ENCODE measurements around the gene SLC22A17.

SLC22A17 gene

GRCh38 chr14:23381871-23382270 lies 29.2 kb upstream of the SLC22A17 start:
- no peak for DNase-seq (ENCODE audit: low spot score)

GRCh38 chr14:23380976-23381375 lies 28.3 kb upstream of the SLC22A17 start:
- DNase-seq (ENCODE audit: low spot score), result no peak

- no peak for DNase-seq (ENCODE audit: low spot score)
These were observed 27.7 kb upstream of the SLC22A17 start for GRCh38 chr14:23380197-23380914.

- peak; percentile 74 for DNase-seq (ENCODE audit: low spot score)
These were observed 26.9 kb upstream of the SLC22A17 start for GRCh38 chr14:23379366-23380196.

- no peak for DNase-seq (ENCODE audit: low spot score)
These were observed 26.0 kb upstream of the SLC22A17 start for GRCh38 chr14:23378612-23379220.

GRCh38 chr14:23377573-23378563 lies 25.2 kb upstream of the SLC22A17 start:
- no peak for DNase-seq (ENCODE audit: low spot score)

- DNase-seq (ENCODE audit: low spot score), result no peak
These were observed 24.5 kb upstream of the SLC22A17 start for GRCh38 chr14:23377198-23377550.

GRCh38 chr14:23376482-23377197 lies 24.0 kb upstream of the SLC22A17 start, which contains the start of gene CMTM5:
Gene CMTM5, plus strand, starts transcription at chr14:23377046. Its CDS starts 206 bp downstream, at chr14:23377252.
- no peak for DNase-seq (ENCODE audit: low spot score)

GRCh38 chr14:23375527-23376251 lies 23.0 kb upstream of the SLC22A17 start:
- no peak for DNase-seq (ENCODE audit: low spot score)

GRCh38 chr14:23373041-23373440 lies 20.4 kb upstream of the SLC22A17 start:
- no peak for DNase-seq (ENCODE audit: low spot score)

GRCh38 chr14:23372509-23372908 lies 19.8 kb upstream of the SLC22A17 start, which contains the start of gene IL25:
Gene IL25, plus strand, starts transcription at chr14:23372809.
- no peak for DNase-seq (ENCODE audit: low spot score)

GRCh38 chr14:23371865-23372264 lies 19.2 kb upstream of the SLC22A17 start:
- DNase-seq (ENCODE audit: low spot score), result no peak

GRCh38 chr14:23370221-23370620 lies 17.5 kb upstream of the SLC22A17 start:
- no peak for DNase-seq (ENCODE audit: low spot score)

GRCh38 chr14:23366426-23366921 lies 13.8 kb upstream of the SLC22A17 start:
- peak; percentile 67 for DNase-seq (ENCODE audit: low spot score)

- peak; percentile 46 for DNase-seq (ENCODE audit: low spot score)
These were observed 13.2 kb upstream of the SLC22A17 start for GRCh38 chr14:23365732-23366425.

- DNase-seq (ENCODE audit: low spot score), result peak; percentile 69
These were observed 12.5 kb upstream of the SLC22A17 start, which contains the start of gene EFS for GRCh38 chr14:23365036-23365731. Gene EFS, minus strand, starts transcription at chr14:23365172. Its CDS starts 147 bp downstream, at chr14:23365025.

GRCh38 chr14:23364164-23365035 lies 11.7 kb upstream of the SLC22A17 start:
- peak; percentile 65 for DNase-seq (ENCODE audit: low spot score)

- peak; percentile 35 for DNase-seq (ENCODE audit: low spot score)
These were observed 9.5 kb upstream of the SLC22A17 start for GRCh38 chr14:23362200-23362599.

All from AG08395 (cell line).